Fibroblast of lung (primary cell): ENCODE data around the gene OTOP1. TPM values are rescaled to one million over a fixed set of nuclear protein-coding genes. Genes with fewer than 3 reads are reported as not detected.
"Not testable (repeated sequence)": the region's sequence is repeated elsewhere in the genome, so short reads cannot be mapped to it uniquely, and the experiment has no call there.

ENCODE experiments used
- DNase-seq, 2 donors: peaks; one replicate each; pipeline versions ENCODE4 v3.0.0 to v3.0.0-alpha.2; 2010; ENCODE audit warnings: low read depth in 2 of 2
- H2AFZ ChIP-seq: 2 replicates; pipeline ENCODE4 v1.5.1; 2012; ENCODE audit warnings: low read length, control low read depth, inconsistent platforms
- H3K27ac ChIP-seq: 2 replicates; pipeline ENCODE4 v1.5.1; 2011; ENCODE audit warnings: low read length, control low read depth; ENCODE audit not compliant: insufficient read depth
- H3K27me3 ChIP-seq: 2 replicates; pipeline ENCODE4 v1.5.1; 2011; ENCODE audit warnings: mild to moderate bottlenecking, low read length; ENCODE audit not compliant: control insufficient read depth, insufficient read depth
- H3K36me3 ChIP-seq: 2 replicates; pipeline ENCODE4 v1.5.1; 2011; ENCODE audit warnings: low read length; ENCODE audit not compliant: control insufficient read depth, insufficient read depth
- H3K4me1 ChIP-seq: 2 replicates; pipeline ENCODE4 v1.5.1; 2011; ENCODE audit warnings: low read length; ENCODE audit not compliant: control insufficient read depth, insufficient read depth; ENCODE audit errors: extremely low read depth
- H3K4me2 ChIP-seq: 2 replicates; pipeline ENCODE4 v1.5.1; 2011; ENCODE audit warnings: low read length, control low read depth; ENCODE audit not compliant: insufficient read depth; ENCODE audit errors: extremely low read depth
- H3K4me3 ChIP-seq, 4 experiments: fragments of 200-600 bp in 1 of 4; sonication (generic) in 1 of 4; replicated peaks in 1 of 4; 2 replicates each; pipeline ENCODE4 v1.5.1; 2011 to 2016; ENCODE audit warnings: low read length in 4 of 4, low read depth in 3 of 4, mild to moderate bottlenecking in 3 of 4, control low read depth in 2 of 4, inconsistent platforms in 1 of 4, mixed read lengths in 1 of 4; ENCODE audit not compliant: insufficient read depth in 1 of 4; ENCODE audit errors: control extremely low read depth in 1 of 4
- H3K79me2 ChIP-seq: 2 replicates; pipeline ENCODE4 v1.5.1; 2012; ENCODE audit warnings: mild to moderate bottlenecking, low read length, inconsistent platforms; ENCODE audit not compliant: control insufficient read depth, insufficient read depth
- H3K9ac ChIP-seq: 2 replicates; pipeline ENCODE4 v1.5.1; 2011; ENCODE audit warnings: mild to moderate bottlenecking, low read length, control low read depth; ENCODE audit not compliant: insufficient read depth
- H3K9me3 ChIP-seq: 2 replicates; pipeline ENCODE4 v1.5.1; 2012; ENCODE audit warnings: low read depth, low read length; ENCODE audit not compliant: control insufficient read depth, insufficient read depth
- H4K20me1 ChIP-seq: 2 replicates; pipeline ENCODE4 v1.5.1; 2011; ENCODE audit warnings: low read length; ENCODE audit not compliant: control insufficient read depth, insufficient read depth; ENCODE audit errors: extremely low read depth
- CTCF ChIP-seq, 2 donors: IDR thresholded peaks in 1 of 2; conservative IDR thresholded peaks in 1 of 2; 1 replicate in 1 of 2; 2 replicates in 1 of 2; pipeline ENCODE4 v1.5.1; 2011 to 2012; ENCODE audit warnings: low read length in 2 of 2, control low read depth in 1 of 2, inconsistent platforms in 1 of 2, low read depth in 1 of 2, mild to moderate bottlenecking in 1 of 2
- EZH2 ChIP-seq: IDR thresholded peaks from 2 replicates; pipeline ENCODE4 v1.5.1; 2012; ENCODE audit warnings: low read length, control low read depth, mild to moderate bottlenecking; ENCODE audit errors: missing control alignments
- polyA plus RNA-seq, 2 donors: library from polyadenylated mRNA; depleted of rRNA in 1 of 2; stranded (reverse) in 1 of 2; unstranded in 1 of 2; fragments of >200 nt; gene quantifications; 2 replicates each; pipeline ENCODE4 v1.2.1, GENCODE V29; 2011 to 2012; ENCODE audit warnings: missing spikeins in 1 of 2
- total RNA-seq: library from RNA; depleted of rRNA; stranded (reverse); fragments of >200 nt; gene quantifications from 2 replicates; pipeline ENCODE4 v1.2.1, GENCODE V29; 2014

Gene OTOP1
- total and polyA plus RNA-seq, 2 donors (not counting 1 experiment from before 2014, with no cell fraction given): not detected

- H3K36me3 ChIP-seq: no peaks in the 10 kb centered on the region
- H3K9me3 ChIP-seq: no peaks in the 10 kb centered on the region
- DNase-seq: peak in 1 of 2 donors; percentile 55
- no peaks in the 10 kb centered on the region for H3K27me3 ChIP-seq
- no peaks in the 10 kb centered on the region for H3K79me2 ChIP-seq
- no peak overlapping the region for H3K4me2 ChIP-seq
- no peak overlapping the region for H2AFZ ChIP-seq
- H4K20me1 ChIP-seq: no peaks in the 10 kb centered on the region
- TF ChIP-seq EZH2: no peak
- TF ChIP-seq CTCF (conservative IDR thresholded peaks at IDR 0.05 in 1 of 2, IDR thresholded peaks at IDR 0.05 in 1 of 2; ENCODE audit: low read depth in 1 of 2, low read length in 2 of 2): no peak
- H3K27ac ChIP-seq: no peak overlapping the region
- H3K4me3 ChIP-seq: no peak overlapping the region
- no peak overlapping the region for H3K9ac ChIP-seq
- H3K4me1 ChIP-seq: no peaks in the 10 kb centered on the region
Measured at GRCh38 chr4:4216648-4217047, 10.1 kb downstream of the OTOP1 start.

- not testable (repeated sequence) for H2AFZ ChIP-seq, H3K36me3 ChIP-seq, H3K4me1 ChIP-seq, H3K9me3 ChIP-seq, H4K20me1 ChIP-seq, H3K4me3 ChIP-seq, H3K9ac ChIP-seq, H3K4me2 ChIP-seq, H3K27me3 ChIP-seq, H3K79me2 ChIP-seq, H3K27ac ChIP-seq
- DNase-seq: peak in 1 of 2 donors; percentile 20
Measured at GRCh38 chr4:4213674-4214073, 13.1 kb downstream of the OTOP1 start.

- no peaks in the 10 kb centered on the region for H3K27me3 ChIP-seq
- no peak overlapping the region for H2AFZ ChIP-seq
- TF ChIP-seq CTCF (conservative IDR thresholded peaks at IDR 0.05 in 1 of 2, IDR thresholded peaks at IDR 0.05 in 1 of 2; ENCODE audit: low read depth in 1 of 2, low read length in 2 of 2) (no peak), EZH2 (no peak)
- no peaks in the 10 kb centered on the region for H4K20me1 ChIP-seq
- no peak overlapping the region for H3K9ac ChIP-seq
- no peak overlapping the region for H3K4me2 ChIP-seq
- H3K79me2 ChIP-seq: no peaks in the 10 kb centered on the region
- no peak for DNase-seq
- no peak overlapping the region for H3K27ac ChIP-seq
- no peaks in the 10 kb centered on the region for H3K36me3 ChIP-seq
- H3K4me1 ChIP-seq: no peaks in the 10 kb centered on the region
- no peak overlapping the region for H3K4me3 ChIP-seq
- H3K9me3 ChIP-seq: no peaks in the 10 kb centered on the region
Measured at GRCh38 chr4:4206204-4206603, 20.5 kb downstream of the OTOP1 start.

- Histone ChIP-seq H3K36me3 (no peaks in the 10 kb centered on the region), H3K4me3 (no peak overlapping the region), H3K9ac (no peak overlapping the region), H2AFZ (no peak overlapping the region), H3K79me2 (no peaks in the 10 kb centered on the region), H3K4me1 (no peaks in the 10 kb centered on the region), H3K27ac (no peak overlapping the region), H3K9me3 (no peaks in the 10 kb centered on the region), H3K4me2 (no peak overlapping the region), H3K27me3 (no peaks in the 10 kb centered on the region), H4K20me1 (no peaks in the 10 kb centered on the region)
- no peak for DNase-seq
- no peak for TF ChIP-seq CTCF (conservative IDR thresholded peaks at IDR 0.05 in 1 of 2, IDR thresholded peaks at IDR 0.05 in 1 of 2; ENCODE audit: low read depth in 1 of 2, low read length in 2 of 2)
- TF ChIP-seq EZH2: no peak
Measured at GRCh38 chr4:4204401-4204745, 22.4 kb downstream of the OTOP1 start.
